Measurements from ENCODE around the gene SLC25A30.

GRCh38 chr13:45401314-45401713, 16.9 kb downstream of the SLC25A30 start:
- TF ChIP-seq CTCF (IDR thresholded peaks at IDR 0.05; ENCODE audit: low read depth, low read length) (no peak), MAX (IDR thresholded peaks at IDR 0.05; ENCODE audit: low read depth, low read length) (no peak), POLR2A (IDR thresholded peaks at IDR 0.05; ENCODE audit: extremely low read depth, insufficient read length) (no peak), MYC (IDR thresholded peaks at IDR 0.05; ENCODE audit: low read depth, low read length) (no peak)

All from NB4 (cell line).